ENCODE measurements around the gene PPM1E.

DNA sequence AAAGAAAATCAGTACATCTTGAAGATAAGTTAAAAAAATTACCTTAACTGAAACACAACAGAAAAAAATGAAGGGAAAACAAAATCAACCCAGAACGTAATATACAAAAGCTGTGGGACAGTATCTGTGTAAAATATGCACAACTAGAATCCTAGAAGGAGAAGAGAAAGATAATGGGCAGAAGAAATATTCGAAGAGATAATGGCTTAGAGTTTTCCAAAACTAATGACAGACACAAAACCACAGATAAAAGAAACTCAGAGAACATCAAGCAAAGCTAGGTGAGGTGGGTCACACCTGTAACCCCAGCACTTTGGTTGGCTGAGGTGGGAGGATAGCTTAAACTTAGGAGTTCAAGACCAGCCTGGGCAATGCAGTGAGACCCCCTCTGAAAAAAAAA is 234.0 kb downstream of the PPM1E start:
- TF ChIP-seq, protein P1, sequence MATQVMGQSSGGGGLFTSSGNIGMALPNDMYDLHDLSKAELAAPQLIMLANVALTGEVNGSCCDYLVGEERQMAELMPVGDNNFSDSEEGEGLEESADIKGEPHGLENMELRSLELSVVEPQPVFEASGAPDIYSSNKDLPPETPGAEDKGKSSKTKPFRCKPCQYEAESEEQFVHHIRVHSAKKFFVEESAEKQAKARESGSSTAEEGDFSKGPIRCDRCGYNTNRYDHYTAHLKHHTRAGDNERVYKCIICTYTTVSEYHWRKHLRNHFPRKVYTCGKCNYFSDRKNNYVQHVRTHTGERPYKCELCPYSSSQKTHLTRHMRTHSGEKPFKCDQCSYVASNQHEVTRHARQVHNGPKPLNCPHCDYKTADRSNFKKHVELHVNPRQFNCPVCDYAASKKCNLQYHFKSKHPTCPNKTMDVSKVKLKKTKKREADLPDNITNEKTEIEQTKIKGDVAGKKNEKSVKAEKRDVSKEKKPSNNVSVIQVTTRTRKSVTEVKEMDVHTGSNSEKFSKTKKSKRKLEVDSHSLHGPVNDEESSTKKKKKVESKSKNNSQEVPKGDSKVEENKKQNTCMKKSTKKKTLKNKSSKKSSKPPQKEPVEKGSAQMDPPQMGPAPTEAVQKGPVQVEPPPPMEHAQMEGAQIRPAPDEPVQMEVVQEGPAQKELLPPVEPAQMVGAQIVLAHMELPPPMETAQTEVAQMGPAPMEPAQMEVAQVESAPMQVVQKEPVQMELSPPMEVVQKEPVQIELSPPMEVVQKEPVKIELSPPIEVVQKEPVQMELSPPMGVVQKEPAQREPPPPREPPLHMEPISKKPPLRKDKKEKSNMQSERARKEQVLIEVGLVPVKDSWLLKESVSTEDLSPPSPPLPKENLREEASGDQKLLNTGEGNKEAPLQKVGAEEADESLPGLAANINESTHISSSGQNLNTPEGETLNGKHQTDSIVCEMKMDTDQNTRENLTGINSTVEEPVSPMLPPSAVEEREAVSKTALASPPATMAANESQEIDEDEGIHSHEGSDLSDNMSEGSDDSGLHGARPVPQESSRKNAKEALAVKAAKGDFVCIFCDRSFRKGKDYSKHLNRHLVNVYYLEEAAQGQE (IDR thresholded peaks at IDR 0.05; ENCODE audit: insufficient read depth in 1 of 2, low read depth in 2 of 2, low read length in 1 of 2) = no peak
- TF ChIP-seq, protein P2, sequence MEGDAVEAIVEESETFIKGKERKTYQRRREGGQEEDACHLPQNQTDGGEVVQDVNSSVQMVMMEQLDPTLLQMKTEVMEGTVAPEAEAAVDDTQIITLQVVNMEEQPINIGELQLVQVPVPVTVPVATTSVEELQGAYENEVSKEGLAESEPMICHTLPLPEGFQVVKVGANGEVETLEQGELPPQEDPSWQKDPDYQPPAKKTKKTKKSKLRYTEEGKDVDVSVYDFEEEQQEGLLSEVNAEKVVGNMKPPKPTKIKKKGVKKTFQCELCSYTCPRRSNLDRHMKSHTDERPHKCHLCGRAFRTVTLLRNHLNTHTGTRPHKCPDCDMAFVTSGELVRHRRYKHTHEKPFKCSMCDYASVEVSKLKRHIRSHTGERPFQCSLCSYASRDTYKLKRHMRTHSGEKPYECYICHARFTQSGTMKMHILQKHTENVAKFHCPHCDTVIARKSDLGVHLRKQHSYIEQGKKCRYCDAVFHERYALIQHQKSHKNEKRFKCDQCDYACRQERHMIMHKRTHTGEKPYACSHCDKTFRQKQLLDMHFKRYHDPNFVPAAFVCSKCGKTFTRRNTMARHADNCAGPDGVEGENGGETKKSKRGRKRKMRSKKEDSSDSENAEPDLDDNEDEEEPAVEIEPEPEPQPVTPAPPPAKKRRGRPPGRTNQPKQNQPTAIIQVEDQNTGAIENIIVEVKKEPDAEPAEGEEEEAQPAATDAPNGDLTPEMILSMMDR (IDR thresholded peaks at IDR 0.05) = no peak
